HG03558 (cell line): ENCODE results near the gene POLR2J2.
"Not testable (repeated sequence)": the region's sequence is repeated elsewhere in the genome, so short reads cannot be mapped to it uniquely, and the experiment has no call there.

Experiments used
- ATAC-seq: cut with Tn5 transposase; IDR thresholded peaks from one replicate; pipeline ENCODE4 v1.9.1; 2021; ENCODE audit warnings: moderate number of reproducible peaks; ENCODE audit not compliant: unreplicated experiment; ENCODE audit errors: extremely low read depth

The POLR2J2 gene

DNA sequence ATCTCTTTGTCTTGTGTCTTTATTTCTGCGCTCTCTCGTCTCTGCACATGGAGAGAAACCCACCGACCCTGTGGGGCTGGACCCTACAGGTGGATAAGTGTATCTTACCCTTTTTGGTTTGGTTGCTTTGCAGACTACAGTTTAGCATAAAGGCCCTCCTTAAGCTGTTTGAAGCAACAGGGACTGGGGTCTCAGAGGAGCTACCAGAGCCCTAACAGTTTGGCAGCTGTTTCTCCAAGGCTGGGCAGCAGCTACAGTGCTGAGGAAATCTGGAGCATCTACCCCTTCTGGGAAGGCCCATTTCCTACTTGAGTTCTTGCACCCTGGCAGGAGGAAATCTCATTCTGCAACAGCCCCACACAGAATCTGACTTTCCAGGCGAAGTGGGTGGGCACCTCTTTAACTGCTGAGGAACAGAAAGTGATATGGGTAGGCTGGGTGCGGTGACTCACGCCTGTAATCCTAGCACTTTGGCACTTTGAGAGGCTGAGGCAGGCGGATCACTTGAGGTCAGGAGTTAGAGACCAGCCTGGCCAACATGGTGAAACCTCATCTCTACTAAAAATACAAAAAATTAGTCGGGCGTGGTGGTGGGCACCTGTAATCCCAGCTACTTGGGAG lies 2.1 kb upstream of the POLR2J2 start:
- not testable (repeated sequence) for ATAC-seq

- ATAC-seq, result not testable (repeated sequence)
Measured at GRCh38 chr7:102671956-102672307, 469 bp upstream of the POLR2J2 start.

DNA sequence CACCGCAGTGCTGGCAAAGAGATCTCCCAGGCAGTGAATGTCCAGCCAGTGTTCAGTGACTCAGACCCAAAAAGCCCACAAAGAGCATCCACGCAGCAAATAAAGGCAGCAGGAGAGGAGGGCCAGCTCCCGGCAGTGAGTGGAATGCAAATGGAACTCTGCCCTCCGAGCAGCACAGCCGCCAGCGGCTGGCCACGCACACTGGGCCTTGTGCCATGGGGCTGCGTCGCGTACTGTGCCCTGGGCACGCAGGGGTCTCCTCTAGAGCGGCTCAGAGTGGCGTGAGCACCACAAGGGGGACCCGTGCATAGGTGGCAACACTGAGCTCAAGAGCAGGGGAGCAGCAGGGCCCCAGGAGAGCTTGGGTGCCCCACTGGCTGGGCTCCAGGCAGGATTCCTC lies 3.9 kb downstream of the POLR2J2 start:
- ATAC-seq, result not testable (repeated sequence)

DNA sequence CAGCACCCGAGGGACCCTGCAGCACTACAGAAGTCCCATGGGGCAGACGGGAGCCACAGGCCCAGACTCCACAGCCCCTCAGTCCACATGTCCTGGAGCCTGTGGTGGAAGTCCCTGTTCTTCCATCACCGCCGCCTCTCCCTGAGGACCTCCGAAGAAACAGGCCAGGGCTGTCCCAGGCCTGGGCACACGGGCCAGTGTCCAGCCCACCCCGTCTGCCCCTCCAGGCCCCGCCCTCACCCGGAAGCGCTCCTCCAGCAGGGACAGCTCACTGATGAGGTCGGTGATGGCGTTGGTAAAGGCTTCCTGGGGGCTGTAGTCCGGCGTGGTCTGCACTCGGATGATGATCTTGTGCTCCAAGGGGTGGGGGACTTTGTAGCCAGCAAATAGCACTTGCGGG lies 4.6 kb downstream of the POLR2J2 start:
- ATAC-seq, result not testable (repeated sequence)

GRCh38 chr7:102664765-102665164 lies 6.7 kb downstream of the POLR2J2 start:
- ATAC-seq, result not testable (repeated sequence)

DNA sequence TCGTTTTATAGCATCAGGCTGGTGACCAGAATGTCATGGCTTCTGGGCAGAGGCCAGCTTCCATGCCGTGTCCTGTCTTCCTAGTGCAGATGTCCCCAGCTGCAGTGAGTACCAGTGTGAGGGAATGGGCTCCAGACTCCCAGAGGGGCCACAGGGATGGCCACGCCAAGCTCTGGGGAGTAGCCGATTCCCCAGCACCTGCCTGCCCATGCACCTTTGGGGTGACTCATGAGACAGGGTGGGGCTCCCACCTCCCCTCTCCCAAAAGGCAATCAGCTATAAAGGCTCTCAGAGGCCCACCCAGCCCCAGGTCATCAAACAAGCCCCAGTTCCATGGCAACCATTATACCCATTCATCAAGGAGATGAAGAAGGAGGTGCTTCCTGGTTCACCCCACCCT lies 21.5 kb downstream of the POLR2J2 start, which contains the start of gene SPDYE2B:
Gene SPDYE2B (plus strand): TSS at position 396 of the 400 bp plus-strand sequence. CDS start 2,030 bp downstream, outside the sequence.
- not testable (repeated sequence) for ATAC-seq

GRCh38 chr7:102647813-102648212 lies 23.6 kb downstream of the POLR2J2 start:
- not testable (repeated sequence) for ATAC-seq

DNA sequence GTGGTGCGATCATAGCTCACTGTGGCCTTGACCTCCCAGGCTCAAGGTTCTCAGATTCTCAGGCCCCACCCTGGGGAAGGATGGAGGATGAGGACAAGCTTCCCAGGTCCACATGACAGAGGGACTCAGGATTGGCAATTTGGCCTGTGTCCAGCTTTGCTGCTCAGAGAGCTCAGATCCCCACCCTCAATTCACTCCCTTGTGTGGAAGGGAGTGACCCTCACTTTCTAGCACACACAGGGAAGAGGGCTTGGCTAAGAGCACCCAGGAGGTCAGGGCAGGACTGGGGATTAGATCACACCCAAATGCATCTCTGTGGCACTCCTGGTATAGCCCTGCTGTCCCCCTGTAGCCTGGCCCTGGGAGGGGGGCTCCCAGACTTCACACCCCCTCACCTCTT lies 28.1 kb downstream of the POLR2J2 start:
- ATAC-seq, result not testable (repeated sequence)

DNA sequence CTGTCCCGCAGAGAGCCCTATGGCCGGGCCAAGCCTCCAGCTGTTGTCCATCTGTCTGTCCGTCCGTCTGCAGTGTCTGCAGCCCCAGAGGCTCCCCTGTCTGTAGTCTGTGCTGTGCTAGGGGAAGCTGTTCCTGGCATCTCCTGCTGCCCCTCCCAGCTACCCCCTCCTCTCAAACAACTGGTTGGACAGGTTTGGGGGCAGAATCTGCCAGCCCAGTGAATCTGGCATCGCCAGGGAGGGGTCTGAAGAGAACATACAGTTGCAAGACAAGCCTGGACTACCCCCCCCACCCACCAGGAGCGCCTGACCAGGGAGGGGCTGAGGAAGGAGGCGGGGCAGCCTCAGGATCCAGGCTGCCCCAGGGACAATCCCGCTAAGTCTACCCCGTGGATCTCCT lies 28.8 kb downstream of the POLR2J2 start, which contains the start of gene UPK3BL1:
Gene UPK3BL1 (minus strand): TSS at position 101 of the 400 bp plus-strand sequence. CDS start 50 bp downstream, at position 51.
- not testable (repeated sequence) for ATAC-seq

GRCh38 chr7:102638848-102639247 lies 32.6 kb downstream of the POLR2J2 start:
- not testable (repeated sequence) for ATAC-seq

DNA sequence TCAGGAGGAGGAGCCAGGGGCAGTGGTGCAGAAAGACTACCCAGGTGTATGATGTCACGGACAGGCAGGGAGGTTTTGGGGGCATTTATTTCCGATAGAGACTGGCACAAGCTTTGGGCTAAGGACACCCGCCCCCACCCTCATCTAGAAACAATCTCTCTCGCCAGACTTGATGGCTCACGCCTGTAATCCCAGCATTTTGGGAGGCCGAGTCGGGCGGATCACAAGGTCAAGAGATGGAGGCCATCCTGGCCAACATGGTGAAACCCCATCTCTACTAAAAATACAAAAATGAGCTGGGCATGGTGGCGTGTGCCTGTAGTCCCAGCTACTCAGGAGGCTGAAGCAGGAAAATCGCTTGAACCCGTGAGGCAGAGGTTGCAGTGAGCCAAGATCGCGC lies 34.5 kb downstream of the POLR2J2 start:
- ATAC-seq, result not testable (repeated sequence)

GRCh38 chr7:102635354-102635753 lies 36.1 kb downstream of the POLR2J2 start:
- ATAC-seq, result not testable (repeated sequence)

DNA sequence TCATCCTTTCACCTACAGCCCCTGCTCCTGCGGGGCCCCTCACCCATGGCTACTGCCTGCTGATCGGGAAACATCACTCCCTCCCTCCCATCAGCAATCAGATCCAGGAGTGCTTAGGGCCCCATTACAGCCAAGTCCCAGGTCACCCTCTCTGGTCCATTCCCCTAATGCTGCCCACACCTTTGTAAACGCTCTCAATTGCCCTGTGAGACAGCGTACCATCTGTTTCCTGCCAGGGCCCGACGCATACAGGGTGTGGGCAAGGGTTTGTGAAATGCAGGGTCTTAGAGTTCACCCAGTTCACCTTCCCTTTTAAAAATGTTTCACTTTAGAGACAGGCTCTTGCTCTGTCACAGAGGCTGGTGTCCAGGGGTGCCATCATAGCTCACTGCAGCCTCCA lies 37.2 kb downstream of the POLR2J2 start:
- not testable (repeated sequence) for ATAC-seq

DNA sequence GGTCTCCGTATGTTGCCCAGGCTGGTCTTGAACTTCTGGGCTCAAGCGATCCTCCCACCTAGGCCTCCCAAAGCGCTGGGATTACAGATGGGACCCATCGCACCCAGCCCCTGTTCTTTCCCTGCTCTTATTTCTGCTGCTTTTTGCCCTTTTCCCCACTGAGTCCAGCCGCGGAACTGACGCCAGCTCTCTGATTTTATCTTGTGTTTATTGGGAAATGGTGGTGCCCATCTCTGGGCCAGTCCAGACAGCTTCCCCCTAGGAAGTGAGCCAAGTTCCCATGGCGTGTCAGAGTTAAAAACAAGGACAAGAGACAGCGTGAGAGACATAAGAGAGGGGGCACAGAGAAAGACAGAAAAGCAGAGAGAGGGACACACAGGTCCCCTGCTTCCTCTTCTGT lies 40.8 kb downstream of the POLR2J2 start:
- not testable (repeated sequence) for ATAC-seq

- not testable (repeated sequence) for ATAC-seq
Measured at GRCh38 chr7:102627271-102627904, 44.1 kb downstream of the POLR2J2 start.

DNA sequence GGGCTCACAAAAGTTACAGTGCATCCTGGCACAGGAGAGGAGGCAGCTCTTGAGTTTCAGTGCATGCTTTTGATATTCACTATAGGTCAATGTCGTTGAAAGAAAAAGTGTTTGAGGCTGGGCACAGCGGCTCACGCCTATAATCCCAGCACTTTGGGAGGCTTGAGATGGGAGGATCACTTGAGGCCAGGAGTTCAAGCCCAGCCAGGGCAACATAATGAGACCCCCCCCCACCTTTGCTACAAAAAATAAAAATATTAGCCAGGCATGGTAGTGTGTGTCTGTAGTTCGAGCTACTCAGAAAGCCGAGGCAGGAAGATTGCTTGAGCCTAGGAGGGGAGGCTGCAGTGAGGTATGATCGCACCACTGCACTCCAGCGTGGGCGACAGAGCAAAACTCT lies 53.3 kb downstream of the POLR2J2 start:
- not testable (repeated sequence) for ATAC-seq

- peak; percentile 28 for ATAC-seq
Measured at GRCh38 chr7:102616507-102617125, 54.8 kb downstream of the POLR2J2 start, which contains the start of gene RASA4. Gene RASA4 (minus strand): TSS chr7:102616756. CDS start chr7:102616689, 67 bp downstream.
